Neural progenitor cell (in vitro differentiated cells): ENCODE measurements around the gene HOXA13. TPM values are rescaled to one million over a fixed set of nuclear protein-coding genes. Genes with fewer than 3 reads are reported as not detected.

Source experiments
- DNase-seq: peaks from one replicate; pipeline ENCODE4 v3.0.0-alpha.2; 2016; ENCODE audit warnings: low spot score
- H2AFZ ChIP-seq: fragments of 200-600 bp; sonication (generic); replicated peaks from 2 replicates; pipeline ENCODE4 v1.6.1; 2016; ENCODE audit warnings: antibody characterized with exemption
- H3F3A ChIP-seq: fragments of 200-600 bp; sonication (generic); 2 replicates; pipeline ENCODE4 v1.6.1; 2016; ENCODE audit warnings: antibody characterized with exemption, low read depth
- H3K27ac ChIP-seq: fragments of 200-600 bp; sonication (generic); 2 replicates; pipeline ENCODE4 v1.5.1; 2016; ENCODE audit warnings: mild to moderate bottlenecking
- H3K27me3 ChIP-seq: fragments of 200-600 bp; sonication (generic); 2 replicates; pipeline ENCODE4 v1.6.1; 2016; ENCODE audit warnings: mild to moderate bottlenecking, moderate library complexity
- H3K36me3 ChIP-seq: fragments of 200-600 bp; sonication (generic); 2 replicates; pipeline ENCODE4 v1.5.1; 2016
- H3K4me1 ChIP-seq: fragments of 200-600 bp; sonication (generic); 2 replicates; pipeline ENCODE4 v1.6.1; 2016; ENCODE audit warnings: mixed run types
- H3K4me2 ChIP-seq: fragments of 200-600 bp; sonication (generic); 2 replicates; pipeline ENCODE4 v1.6.1; 2016
- H3K4me3 ChIP-seq: fragments of 200-600 bp; sonication (generic); 2 replicates; pipeline ENCODE4 v1.5.1; 2016
- H3K79me2 ChIP-seq: fragments of 200-600 bp; sonication (generic); 2 replicates; pipeline ENCODE4 v1.6.1; 2016; ENCODE audit warnings: low read depth
- H3K9ac ChIP-seq: fragments of 200-600 bp; sonication (generic); 2 replicates; pipeline ENCODE4 v1.6.1; 2016
- H3K9me3 ChIP-seq: fragments of 200-600 bp; sonication (generic); 2 replicates; pipeline ENCODE4 v1.5.1; 2016; ENCODE audit warnings: low read depth
- H4K20me1 ChIP-seq: fragments of 200-600 bp; sonication (generic); 2 replicates; pipeline ENCODE4 v1.6.1; 2016; ENCODE audit warnings: low read depth
- H3K27ac Mint-ChIP-seq: 3 replicates; pipeline ENCODE4 v1.8.0; 2021; ENCODE audit warnings: mixed read lengths
- H3K27me3 Mint-ChIP-seq: 2 replicates; pipeline ENCODE4 v1.8.0; 2022; ENCODE audit warnings: low read depth, mild to moderate bottlenecking, inconsistent platforms, moderate library complexity, mixed read lengths; ENCODE audit not compliant: insufficient read depth
- H3K36me3 Mint-ChIP-seq: 3 replicates; pipeline ENCODE4 v1.8.0; 2021; ENCODE audit warnings: mixed read lengths
- H3K4me1 Mint-ChIP-seq: 3 replicates; pipeline ENCODE4 v1.8.0; 2021; ENCODE audit warnings: mixed read lengths
- H3K4me3 Mint-ChIP-seq: 3 replicates; pipeline ENCODE4 v1.8.0; 2021; ENCODE audit warnings: mild to moderate bottlenecking, moderate library complexity, mixed read lengths
- H3K9me3 Mint-ChIP-seq: 3 replicates; pipeline ENCODE4 v1.8.0; 2020; ENCODE audit warnings: mixed read lengths
- EZH2 ChIP-seq: fragments of 200-600 bp; sonication (generic); IDR thresholded peaks from 2 replicates; pipeline ENCODE4 v1.6.1; 2017; ENCODE audit warnings: antibody characterized with exemption, mild to moderate bottlenecking, moderate library complexity
- EZH2phosphoT487 ChIP-seq: fragments of 200-600 bp; sonication (generic); IDR thresholded peaks from 2 replicates; pipeline ENCODE4 v1.6.1; 2017; ENCODE audit warnings: antibody characterized with exemption
- total RNA-seq: library from RNA; depleted of rRNA; stranded (reverse); fragments of >200 nt; gene quantifications from 2 replicates; pipeline ENCODE4 v1.2.3, GENCODE V29; 2015; ENCODE audit warnings: low replicate concordance
- TF ChIP-seq, protein P1 (sequence below): fragments of 200-600 bp; sonication (generic); IDR thresholded peaks from 2 replicates; pipeline ENCODE4 v1.5.1; 2017; ENCODE audit warnings: antibody characterized with exemption, mild to moderate bottlenecking

HOXA13 gene
- total RNA-seq, 1 donor from 2014 or later = not detected

DNA sequence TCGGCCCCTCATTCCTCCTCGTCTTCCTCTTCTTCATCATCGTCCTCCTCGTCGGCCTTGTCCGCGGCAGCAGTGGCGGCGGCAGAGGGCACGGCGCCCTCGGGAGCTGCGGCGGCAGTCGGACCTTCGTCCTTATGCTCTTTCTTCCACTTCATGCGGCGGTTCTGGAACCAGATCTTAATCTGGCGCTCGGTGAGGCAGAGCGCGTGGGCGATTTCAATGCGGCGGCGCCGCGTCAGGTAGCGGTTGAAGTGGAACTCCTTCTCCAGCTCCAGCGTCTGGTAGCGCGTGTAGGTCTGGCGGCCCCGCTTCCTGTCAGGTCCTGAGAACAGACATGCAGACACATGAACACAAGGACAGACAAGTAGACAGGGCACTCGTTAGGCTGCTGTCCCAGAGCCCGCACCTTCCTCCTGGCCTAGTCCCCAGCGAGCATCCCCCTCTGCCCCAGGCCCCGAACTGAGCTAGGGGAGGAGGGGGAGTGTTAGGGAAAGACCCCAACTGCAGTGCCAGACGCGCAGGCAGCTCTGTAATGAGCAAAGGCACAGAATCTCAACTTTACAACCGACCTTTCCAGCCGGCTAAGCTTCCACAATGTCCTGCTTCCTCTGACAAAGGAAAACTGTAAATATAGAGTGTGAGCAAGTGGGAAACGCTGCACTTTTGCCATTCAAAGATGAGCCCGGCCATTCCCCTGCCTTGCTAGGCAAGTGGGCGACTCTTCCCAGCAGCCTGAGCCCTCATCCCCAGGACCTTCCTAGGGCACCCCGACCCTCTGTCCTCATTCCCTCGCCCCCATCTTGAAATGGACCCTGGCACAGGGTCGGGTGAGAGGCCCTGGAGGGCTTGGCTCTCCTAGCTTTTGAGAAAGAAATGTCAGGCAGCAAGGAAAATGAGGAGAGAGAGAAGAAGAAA lies 44.7 kb downstream of the HOXA13 start:
- Histone ChIP-seq H3K4me2 (no peak overlapping the region), H3K27ac (no peak overlapping the region)
- H3K9me3 Mint-ChIP-seq = peaks cover 23% of the 10 kb centered on the region

DNA sequence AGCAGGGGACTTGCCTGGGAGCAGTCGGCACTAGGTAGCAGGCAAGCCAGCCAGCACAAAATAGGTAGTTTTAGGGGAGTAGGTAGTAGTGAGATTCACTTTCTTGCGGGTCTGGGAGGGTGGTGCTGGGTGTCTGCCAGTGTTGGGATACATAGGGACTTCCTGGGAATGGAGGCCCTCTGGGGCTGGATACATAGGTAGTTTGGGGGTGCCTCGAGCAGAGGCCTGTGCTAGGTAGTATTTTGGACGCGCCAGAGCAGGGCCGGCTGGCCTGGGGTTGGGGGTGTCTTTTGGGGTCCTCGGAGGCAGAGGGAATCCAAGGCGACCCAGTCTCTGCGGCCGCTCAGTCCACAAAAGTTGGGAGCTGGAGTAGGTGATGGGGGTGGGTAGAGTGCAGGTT lies 45.5 kb downstream of the HOXA13 start:
- Histone ChIP-seq H3K4me3 (no peak overlapping the region), H3K4me2 (no peak overlapping the region), H3K9me3 (no peaks in the 10 kb centered on the region), H4K20me1 (peaks cover 79% of the 10 kb centered on the region), H3K27ac (no peak overlapping the region), H3F3A (no peaks in the 10 kb centered on the region), H3K9ac (no peak overlapping the region), H2AFZ (no peak overlapping the region), H3K36me3 (no peaks in the 10 kb centered on the region), H3K79me2 (no peaks in the 10 kb centered on the region), H3K4me1 (no peaks in the 10 kb centered on the region), H3K27me3 (peaks cover 100% of the 10 kb centered on the region)
- no peak for DNase-seq
- Mint-ChIP-seq H3K9me3 (peaks cover 23% of the 10 kb centered on the region), H3K27ac (no peak overlapping the region), H3K4me1 (peaks cover 10% of the 10 kb centered on the region), H3K4me3 (no peak overlapping the region), H3K36me3 (peaks cover 4% of the 10 kb centered on the region), H3K27me3 (peaks cover 95% of the 10 kb centered on the region)
- TF ChIP-seq, protein P1, sequence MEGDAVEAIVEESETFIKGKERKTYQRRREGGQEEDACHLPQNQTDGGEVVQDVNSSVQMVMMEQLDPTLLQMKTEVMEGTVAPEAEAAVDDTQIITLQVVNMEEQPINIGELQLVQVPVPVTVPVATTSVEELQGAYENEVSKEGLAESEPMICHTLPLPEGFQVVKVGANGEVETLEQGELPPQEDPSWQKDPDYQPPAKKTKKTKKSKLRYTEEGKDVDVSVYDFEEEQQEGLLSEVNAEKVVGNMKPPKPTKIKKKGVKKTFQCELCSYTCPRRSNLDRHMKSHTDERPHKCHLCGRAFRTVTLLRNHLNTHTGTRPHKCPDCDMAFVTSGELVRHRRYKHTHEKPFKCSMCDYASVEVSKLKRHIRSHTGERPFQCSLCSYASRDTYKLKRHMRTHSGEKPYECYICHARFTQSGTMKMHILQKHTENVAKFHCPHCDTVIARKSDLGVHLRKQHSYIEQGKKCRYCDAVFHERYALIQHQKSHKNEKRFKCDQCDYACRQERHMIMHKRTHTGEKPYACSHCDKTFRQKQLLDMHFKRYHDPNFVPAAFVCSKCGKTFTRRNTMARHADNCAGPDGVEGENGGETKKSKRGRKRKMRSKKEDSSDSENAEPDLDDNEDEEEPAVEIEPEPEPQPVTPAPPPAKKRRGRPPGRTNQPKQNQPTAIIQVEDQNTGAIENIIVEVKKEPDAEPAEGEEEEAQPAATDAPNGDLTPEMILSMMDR = no peak
- no peak for TF ChIP-seq EZH2
- TF ChIP-seq EZH2phosphoT487 = no peak

More for the DNA sequence above, 44.7 kb downstream of the HOXA13 start:
- peaks cover 100% of the 10 kb centered on the region for H3K27me3 ChIP-seq
- no peak overlapping the region for H3K9ac ChIP-seq
- peak; percentile 97 for TF ChIP-seq EZH2
- TF ChIP-seq, protein P1 = no peak
- peak; percentile 92 for TF ChIP-seq EZH2phosphoT487
- no peak overlapping the region for H3K27ac Mint-ChIP-seq
- H3F3A ChIP-seq = no peaks in the 10 kb centered on the region
- no peaks in the 10 kb centered on the region for H3K9me3 ChIP-seq
- peaks cover 10% of the 10 kb centered on the region for H3K4me1 Mint-ChIP-seq
- no peaks in the 10 kb centered on the region for H3K4me1 ChIP-seq
- no peaks in the 10 kb centered on the region for H3K36me3 ChIP-seq
- no peaks in the 10 kb centered on the region for H3K79me2 ChIP-seq
- no peak overlapping the region for H3K4me3 Mint-ChIP-seq
- peaks cover 95% of the 10 kb centered on the region for H3K27me3 Mint-ChIP-seq
- H3K4me3 ChIP-seq = no peak overlapping the region
- peaks cover 4% of the 10 kb centered on the region for H3K36me3 Mint-ChIP-seq
- peaks cover 74% of the 10 kb centered on the region for H4K20me1 ChIP-seq
- H2AFZ ChIP-seq = no peak overlapping the region
- no peak for DNase-seq

DNA sequence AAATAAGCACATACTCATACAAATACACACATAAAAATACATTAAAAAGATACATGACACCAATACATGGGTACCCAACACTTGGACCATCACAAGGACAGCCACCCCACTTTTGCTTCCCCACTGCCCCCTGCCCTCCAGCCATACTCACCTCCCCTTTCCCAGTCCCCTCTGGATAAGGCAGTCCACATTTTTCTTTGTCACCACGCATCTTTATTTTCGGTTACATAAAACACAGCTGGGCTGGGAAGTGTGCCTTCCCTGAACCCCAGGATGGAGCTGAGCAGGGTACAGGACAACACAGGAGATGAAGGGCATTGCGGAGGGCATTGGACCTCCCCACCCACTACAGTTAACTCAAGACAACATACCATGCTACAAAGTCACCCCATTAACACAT lies 46.4 kb downstream of the HOXA13 start:
- Mint-ChIP-seq H3K36me3 (peaks cover 4% of the 10 kb centered on the region), H3K9me3 (peaks cover 20% of the 10 kb centered on the region), H3K27ac (no peak overlapping the region), H3K4me3 (peak overlapping the region; percentile 53), H3K27me3 (peaks cover 94% of the 10 kb centered on the region), H3K4me1 (peaks cover 10% of the 10 kb centered on the region)
- H4K20me1 ChIP-seq = peaks cover 82% of the 10 kb centered on the region
- DNase-seq = no peak
- no peaks in the 10 kb centered on the region for H3F3A ChIP-seq
- H3K9me3 ChIP-seq = no peaks in the 10 kb centered on the region
- no peaks in the 10 kb centered on the region for H3K4me1 ChIP-seq
- TF ChIP-seq EZH2phosphoT487 (no peak), EZH2 (no peak)
- TF ChIP-seq, protein P1 = no peak
- no peak overlapping the region for H3K4me2 ChIP-seq
- no peak overlapping the region for H3K9ac ChIP-seq
- no peak overlapping the region for H3K4me3 ChIP-seq
- no peak overlapping the region for H2AFZ ChIP-seq
- H3K27me3 ChIP-seq = peaks cover 100% of the 10 kb centered on the region
- H3K36me3 ChIP-seq = no peaks in the 10 kb centered on the region
- no peaks in the 10 kb centered on the region for H3K79me2 ChIP-seq
- no peak overlapping the region for H3K27ac ChIP-seq
